ENCODE data around the gene PET100.

DNA sequence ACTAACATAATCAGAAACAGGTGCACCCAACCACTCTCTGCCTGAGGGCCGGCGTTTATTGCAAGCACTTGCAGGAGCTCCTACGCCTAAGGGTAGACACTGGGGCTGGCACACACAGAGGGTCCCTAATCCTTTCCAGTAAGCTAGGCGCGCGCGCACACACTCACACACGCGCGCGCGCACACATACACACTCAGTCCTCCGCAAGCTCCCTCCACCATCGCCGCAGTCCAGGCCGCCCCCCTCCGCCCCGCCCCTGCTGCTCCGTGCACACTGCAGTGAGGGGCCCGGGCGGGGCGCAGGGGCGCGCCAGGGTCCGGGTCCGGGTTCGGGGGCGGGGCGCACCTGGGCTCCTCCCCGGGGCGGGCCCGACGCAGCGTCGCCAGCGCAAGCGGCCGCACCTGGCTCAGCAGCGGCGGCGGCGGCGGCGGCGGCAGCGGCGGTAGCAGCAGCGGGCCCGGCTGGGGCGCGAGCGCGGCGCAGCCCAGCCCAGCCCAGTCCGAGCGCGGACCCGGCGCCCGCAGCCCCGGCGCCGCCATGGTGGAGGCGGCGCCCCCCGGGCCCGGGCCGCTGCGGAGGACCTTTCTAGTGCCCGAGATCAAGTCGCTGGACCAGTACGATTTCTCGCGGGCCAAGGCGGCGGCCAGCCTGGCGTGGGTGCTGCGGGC lies 34.0 kb upstream of the PET100 start, which contains the start of gene CAMSAP3:
- TF ChIP-seq, protein P1, sequence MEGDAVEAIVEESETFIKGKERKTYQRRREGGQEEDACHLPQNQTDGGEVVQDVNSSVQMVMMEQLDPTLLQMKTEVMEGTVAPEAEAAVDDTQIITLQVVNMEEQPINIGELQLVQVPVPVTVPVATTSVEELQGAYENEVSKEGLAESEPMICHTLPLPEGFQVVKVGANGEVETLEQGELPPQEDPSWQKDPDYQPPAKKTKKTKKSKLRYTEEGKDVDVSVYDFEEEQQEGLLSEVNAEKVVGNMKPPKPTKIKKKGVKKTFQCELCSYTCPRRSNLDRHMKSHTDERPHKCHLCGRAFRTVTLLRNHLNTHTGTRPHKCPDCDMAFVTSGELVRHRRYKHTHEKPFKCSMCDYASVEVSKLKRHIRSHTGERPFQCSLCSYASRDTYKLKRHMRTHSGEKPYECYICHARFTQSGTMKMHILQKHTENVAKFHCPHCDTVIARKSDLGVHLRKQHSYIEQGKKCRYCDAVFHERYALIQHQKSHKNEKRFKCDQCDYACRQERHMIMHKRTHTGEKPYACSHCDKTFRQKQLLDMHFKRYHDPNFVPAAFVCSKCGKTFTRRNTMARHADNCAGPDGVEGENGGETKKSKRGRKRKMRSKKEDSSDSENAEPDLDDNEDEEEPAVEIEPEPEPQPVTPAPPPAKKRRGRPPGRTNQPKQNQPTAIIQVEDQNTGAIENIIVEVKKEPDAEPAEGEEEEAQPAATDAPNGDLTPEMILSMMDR (IDR thresholded peaks at IDR 0.05): no peak
- TF ChIP-seq POLR2A (IDR thresholded peaks at IDR 0.05): no peak

All from breast epithelium (tissue), 3 donors.